ENCODE results near the gene PRCP.

PRCP gene

DNA sequence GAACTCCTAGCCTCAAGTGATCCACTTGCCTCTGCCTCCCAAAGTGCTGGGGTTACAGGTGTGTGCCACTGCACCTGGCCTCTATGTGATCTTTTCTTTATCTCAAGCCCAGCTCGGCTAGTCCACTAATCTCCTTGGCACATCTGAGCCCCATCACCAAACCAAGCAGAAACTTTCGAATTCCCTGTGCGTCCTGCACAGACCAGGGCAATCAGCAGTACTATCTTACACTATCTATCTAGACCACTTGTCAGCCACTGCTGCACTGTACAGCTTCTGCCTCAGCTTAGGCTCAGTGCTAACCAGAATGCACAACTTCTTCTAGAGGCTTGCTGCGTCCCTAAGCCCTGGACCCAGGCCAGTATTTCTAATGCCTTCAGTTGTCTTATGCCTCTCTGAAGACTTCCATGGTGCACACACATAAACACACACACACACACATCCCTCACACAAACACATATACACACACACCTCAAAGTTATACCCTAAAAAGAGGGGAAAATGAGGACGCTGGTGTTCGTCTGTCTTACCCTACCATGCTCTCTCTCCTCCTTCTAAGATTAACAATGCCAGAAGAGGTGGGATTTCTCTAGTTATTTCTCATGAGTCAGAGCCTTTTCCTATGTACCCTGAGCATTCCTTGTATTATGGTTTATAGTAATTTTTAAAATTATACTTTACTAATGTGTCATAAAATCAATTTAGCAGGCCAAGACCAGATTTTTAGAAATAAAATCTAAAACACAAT, 107.2 kb downstream of the PRCP start:
- DNase-seq (ENCODE audit: low spot score) = no peak
- TF ChIP-seq, protein P1, sequence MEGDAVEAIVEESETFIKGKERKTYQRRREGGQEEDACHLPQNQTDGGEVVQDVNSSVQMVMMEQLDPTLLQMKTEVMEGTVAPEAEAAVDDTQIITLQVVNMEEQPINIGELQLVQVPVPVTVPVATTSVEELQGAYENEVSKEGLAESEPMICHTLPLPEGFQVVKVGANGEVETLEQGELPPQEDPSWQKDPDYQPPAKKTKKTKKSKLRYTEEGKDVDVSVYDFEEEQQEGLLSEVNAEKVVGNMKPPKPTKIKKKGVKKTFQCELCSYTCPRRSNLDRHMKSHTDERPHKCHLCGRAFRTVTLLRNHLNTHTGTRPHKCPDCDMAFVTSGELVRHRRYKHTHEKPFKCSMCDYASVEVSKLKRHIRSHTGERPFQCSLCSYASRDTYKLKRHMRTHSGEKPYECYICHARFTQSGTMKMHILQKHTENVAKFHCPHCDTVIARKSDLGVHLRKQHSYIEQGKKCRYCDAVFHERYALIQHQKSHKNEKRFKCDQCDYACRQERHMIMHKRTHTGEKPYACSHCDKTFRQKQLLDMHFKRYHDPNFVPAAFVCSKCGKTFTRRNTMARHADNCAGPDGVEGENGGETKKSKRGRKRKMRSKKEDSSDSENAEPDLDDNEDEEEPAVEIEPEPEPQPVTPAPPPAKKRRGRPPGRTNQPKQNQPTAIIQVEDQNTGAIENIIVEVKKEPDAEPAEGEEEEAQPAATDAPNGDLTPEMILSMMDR (IDR thresholded peaks at IDR 0.05; ENCODE audit: extremely low read depth, insufficient read depth, missing control alignments) = no peak
- in situ Hi-C loops (cut with MboI; ENCODE audit: low pct_unique_long_range_greater_than_20kb, low sequenced_read_pairs, unreplicated experiment) = no loop called here

DNA sequence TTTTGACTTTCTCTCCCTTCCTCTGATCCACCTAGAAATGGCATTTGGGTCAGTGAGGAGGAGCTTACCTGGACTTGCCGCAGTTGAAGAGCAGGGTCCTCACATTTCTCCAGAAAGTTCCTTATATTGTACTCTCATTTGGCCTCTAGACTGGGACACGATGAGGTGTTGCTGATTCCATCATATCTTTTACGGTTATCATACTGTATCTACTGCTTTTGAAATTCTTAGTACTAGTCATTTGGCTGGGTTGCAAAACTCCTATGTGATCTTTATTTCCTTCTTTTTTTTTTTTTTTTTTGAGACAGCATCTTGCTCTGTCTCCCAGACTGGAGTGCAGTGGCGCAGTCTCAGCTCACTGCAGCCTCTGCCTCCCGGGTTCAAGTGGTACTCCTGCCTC, 107.9 kb downstream of the PRCP start:
- in situ Hi-C loops (cut with MboI; ENCODE audit: low pct_unique_long_range_greater_than_20kb, low sequenced_read_pairs, unreplicated experiment) = no loop called here
- no peak for DNase-seq (ENCODE audit: low spot score)
- TF ChIP-seq, protein P1 (IDR thresholded peaks at IDR 0.05; ENCODE audit: extremely low read depth, insufficient read depth, missing control alignments) = no peak

DNA sequence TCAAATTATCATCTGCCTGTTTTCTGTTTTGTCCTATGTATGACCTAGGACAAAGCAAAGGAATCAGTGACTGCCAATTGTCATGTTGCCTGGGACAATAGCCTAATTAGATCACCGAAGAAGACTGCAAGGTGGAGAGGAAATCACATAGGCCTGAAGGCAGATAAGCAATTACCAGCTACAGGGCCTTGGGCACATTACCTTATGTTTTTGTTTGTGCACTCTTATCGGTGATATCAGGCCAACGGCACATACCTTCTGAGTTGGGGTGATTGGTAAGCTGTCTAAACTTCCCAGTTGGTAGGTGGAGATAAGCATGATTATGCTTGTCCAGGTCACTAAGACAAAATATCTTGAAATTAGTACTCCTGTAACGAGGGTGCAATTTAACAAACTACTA, 108.5 kb downstream of the PRCP start:
- TF ChIP-seq, protein P1 (IDR thresholded peaks at IDR 0.05; ENCODE audit: extremely low read depth, insufficient read depth, missing control alignments) = no peak
- in situ Hi-C loops (cut with MboI; ENCODE audit: low pct_unique_long_range_greater_than_20kb, low sequenced_read_pairs, unreplicated experiment) = no loop called here
- no peak for DNase-seq (ENCODE audit: low spot score)

DNA sequence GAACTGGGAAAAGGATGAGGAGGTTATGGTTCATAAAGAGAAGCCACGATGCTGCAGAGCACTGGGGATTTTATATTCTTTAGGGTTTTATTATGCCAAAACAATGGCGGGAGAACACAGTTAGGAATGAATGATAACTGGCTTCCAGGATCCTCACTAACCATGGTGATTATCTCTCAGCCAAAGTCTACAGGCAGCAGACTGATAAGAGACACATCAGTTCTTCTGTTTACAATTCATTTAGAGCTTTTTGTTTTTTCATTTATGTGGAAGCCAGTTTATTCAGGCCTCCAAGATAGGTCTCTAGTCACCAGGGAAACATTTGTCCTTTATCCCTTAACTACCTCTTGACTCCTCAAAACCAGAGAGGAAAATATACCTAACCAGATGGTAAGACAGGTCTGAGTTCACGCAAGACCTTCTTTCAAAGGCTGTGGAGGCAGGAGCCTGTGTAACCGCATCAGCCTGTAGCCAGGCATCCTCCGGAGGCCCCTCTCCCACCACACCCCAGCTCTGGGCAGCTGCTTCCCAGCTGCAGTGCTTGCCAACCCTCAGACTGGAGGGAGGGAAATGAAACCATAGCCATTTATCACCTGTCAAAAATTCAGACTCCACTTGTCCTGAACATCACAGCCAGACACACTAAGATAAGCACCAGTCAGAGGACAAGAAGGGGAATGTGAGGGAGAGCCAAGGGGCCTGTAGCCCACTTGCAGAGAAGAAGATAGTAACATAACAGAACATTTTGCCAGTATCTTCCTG, 109.3 kb downstream of the PRCP start:
- in situ Hi-C loops (cut with MboI; ENCODE audit: low pct_unique_long_range_greater_than_20kb, low sequenced_read_pairs, unreplicated experiment) = no loop called here
- TF ChIP-seq, protein P1 (IDR thresholded peaks at IDR 0.05; ENCODE audit: extremely low read depth, insufficient read depth, missing control alignments) = no peak
- DNase-seq (ENCODE audit: low spot score) = no peak

DNA sequence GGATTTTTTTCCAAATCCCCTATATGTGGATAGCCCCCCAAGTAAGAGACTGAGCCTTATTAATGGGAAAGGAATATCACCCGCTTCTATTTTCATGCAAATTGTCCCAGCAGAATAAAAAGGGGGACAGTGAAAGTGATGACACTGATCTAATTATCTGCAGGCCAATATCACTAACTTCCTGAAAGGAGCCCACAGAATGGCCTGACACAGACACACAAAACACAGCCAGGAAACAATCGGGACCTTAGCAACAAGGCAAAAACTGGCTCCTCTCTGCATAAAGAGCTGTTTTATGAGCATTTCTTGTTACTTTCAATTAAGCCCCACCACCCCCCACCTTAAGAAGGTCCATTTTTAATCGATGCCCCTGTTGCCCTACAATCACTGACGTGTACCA, 112.2 kb downstream of the PRCP start:
- in situ Hi-C loops (cut with MboI; ENCODE audit: low pct_unique_long_range_greater_than_20kb, low sequenced_read_pairs, unreplicated experiment) = no loop called here
- TF ChIP-seq, protein P1 (IDR thresholded peaks at IDR 0.05; ENCODE audit: extremely low read depth, insufficient read depth, missing control alignments) = no peak
- DNase-seq (ENCODE audit: low spot score) = no peak

DNA sequence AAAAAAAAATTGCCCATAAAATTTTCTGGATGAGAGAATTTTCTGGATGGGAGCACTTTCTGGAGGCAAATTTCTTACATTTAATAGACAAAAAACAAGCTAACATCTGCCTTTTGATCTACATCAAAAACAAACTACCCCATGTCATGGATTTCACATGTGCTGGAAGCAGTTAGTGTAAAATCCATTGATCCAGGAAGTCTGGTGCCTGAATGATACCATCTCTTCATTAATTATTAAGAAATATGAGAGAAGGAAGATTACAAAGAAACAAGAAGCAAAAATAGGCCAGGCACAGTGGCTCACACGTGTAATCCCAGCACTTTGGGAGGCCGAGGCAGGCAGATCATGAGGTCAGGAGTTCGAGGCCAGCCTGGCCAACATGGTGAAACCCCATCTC, 113.4 kb downstream of the PRCP start:
- in situ Hi-C loops (cut with MboI; ENCODE audit: low pct_unique_long_range_greater_than_20kb, low sequenced_read_pairs, unreplicated experiment) = no loop called here
- DNase-seq (ENCODE audit: low spot score) = no peak
- TF ChIP-seq, protein P1 (IDR thresholded peaks at IDR 0.05; ENCODE audit: extremely low read depth, insufficient read depth, missing control alignments) = no peak

Data from GM13977 (cell line).